Activated T-helper 1 cell treated with anti-CD3 and anti-CD28 coated beads, Interleukin-12 subunit alpha, Interleukin-12 subunit beta, Interleukin-2, Interleukin-4 antibody, amounts not matched to agents 30 ng/mL and 10 ng/mL and 1 ng/mL, durations not matched to agents 14 hours and 24 hours and 36 hours (primary cell): ENCODE results near the gene TFIP11. TPM values are rescaled to one million over a fixed set of nuclear protein-coding genes. Genes with fewer than 3 reads are reported as not detected.

Source experiments
- DNase-seq: peaks from one replicate; pipeline ENCODE4 v3.0.0; 2021; ENCODE audit warnings: low spot score
- H3K27ac Mint-ChIP-seq: one replicate; pipeline ENCODE4 v1.8.0; 2021; ENCODE audit warnings: mild to moderate bottlenecking, mixed read lengths
- H3K27me3 Mint-ChIP-seq: one replicate; pipeline ENCODE4 v1.8.0; 2022; ENCODE audit warnings: mild to moderate bottlenecking, moderate library complexity, mixed read lengths; ENCODE audit not compliant: insufficient read depth
- H3K36me3 Mint-ChIP-seq: one replicate; pipeline ENCODE4 v1.8.0; 2021; ENCODE audit warnings: low read depth, mixed read lengths
- H3K4me1 Mint-ChIP-seq: one replicate; pipeline ENCODE4 v1.8.0; 2021; ENCODE audit warnings: low read depth, mixed read lengths
- H3K4me3 Mint-ChIP-seq: one replicate; pipeline ENCODE4 v1.8.0; 2021; ENCODE audit warnings: mild to moderate bottlenecking, moderate library complexity, mixed read lengths
- H3K9me3 Mint-ChIP-seq: one replicate; pipeline ENCODE4 v1.8.0; 2021; ENCODE audit warnings: mixed read lengths
- intact Hi-C: fragments of 100-400 bp; cut with micrococcal nuclease; formaldehyde crosslinking; loops from one replicate; pipeline ENCODE4 v1.15.1; 2024
- total RNA-seq: library from RNA; stranded (reverse); gene quantifications from 2 replicates; pipeline ENCODE4 v1.2.3, GENCODE V29; 2022

The TFIP11 gene
- total RNA-seq, 1 donor from 2014 or later = 58.1 TPM

GRCh38 chr22:26548984-26549383 lies 36.7 kb upstream of the TFIP11 start:
- Mint-ChIP-seq H3K9me3 (no peaks in the 10 kb centered on the region), H3K27ac (no peak overlapping the region), H3K4me3 (no peak overlapping the region), H3K4me1 (peaks cover 53% of the 10 kb centered on the region), H3K27me3 (no peaks in the 10 kb centered on the region), H3K36me3 (peaks cover 28% of the 10 kb centered on the region)
- intact Hi-C loops = loop anchor here (5.0 kb wide), 1 partner anchor 38 kb away; no protein-coding TSS in a partner anchor
- no peak for DNase-seq

- Mint-ChIP-seq H3K27ac (no peak overlapping the region), H3K4me1 (peaks cover 53% of the 10 kb centered on the region), H3K4me3 (no peak overlapping the region), H3K9me3 (no peaks in the 10 kb centered on the region), H3K36me3 (peaks cover 25% of the 10 kb centered on the region), H3K27me3 (no peaks in the 10 kb centered on the region)
- no peak for DNase-seq
- intact Hi-C loops = loop anchor here (5.0 kb wide), 1 partner anchor 39 kb away; no protein-coding TSS in a partner anchor
Measured at GRCh38 chr22:26548303-26548702, 36.0 kb upstream of the TFIP11 start.

GRCh38 chr22:26547837-26548236 lies 35.6 kb upstream of the TFIP11 start:
- no peak overlapping the region for H3K4me3 Mint-ChIP-seq
- H3K36me3 Mint-ChIP-seq = peaks cover 25% of the 10 kb centered on the region

DNA sequence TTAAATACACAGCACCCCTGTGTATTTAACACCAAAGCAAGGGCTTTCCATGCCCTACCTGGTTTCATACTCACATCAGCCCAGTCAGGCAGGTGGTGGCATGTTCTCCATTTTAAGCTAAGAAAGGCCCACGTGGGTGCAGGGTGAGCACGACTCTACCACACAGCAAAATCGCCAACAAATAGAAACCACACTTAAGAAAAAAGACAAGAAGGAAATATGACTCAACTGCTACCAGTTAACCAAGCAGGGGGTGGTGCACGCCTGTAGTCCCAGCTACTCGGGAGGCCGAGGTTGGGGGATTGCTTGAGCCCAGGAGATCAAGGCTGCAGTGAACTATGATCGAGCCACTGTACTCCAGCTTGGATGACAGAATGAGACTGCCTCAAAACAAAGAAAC lies 35.2 kb upstream of the TFIP11 start:
- H3K4me3 Mint-ChIP-seq = no peak overlapping the region
- peak overlapping the region; percentile 72 for H3K27ac Mint-ChIP-seq
- H3K36me3 Mint-ChIP-seq = peaks cover 27% of the 10 kb centered on the region
- H3K4me1 Mint-ChIP-seq = peaks cover 56% of the 10 kb centered on the region
- H3K9me3 Mint-ChIP-seq = no peaks in the 10 kb centered on the region
- DNase-seq = peak; percentile 14
- intact Hi-C loops = loop anchor here (1.0 to 5.0 kb wide), 2 partner anchors 35 to 40 kb away; partner anchors contain the start of gene TFIP11
- no peaks in the 10 kb centered on the region for H3K27me3 Mint-ChIP-seq

More at GRCh38 chr22:26547837-26548236, 35.6 kb upstream of the TFIP11 start:
- Mint-ChIP-seq H3K27me3 (no peaks in the 10 kb centered on the region), H3K27ac (peak overlapping the region; percentile 72), H3K4me1 (peaks cover 52% of the 10 kb centered on the region), H3K9me3 (no peaks in the 10 kb centered on the region)
- no peak for DNase-seq
- intact Hi-C loops = loop anchor here (1.0 to 5.0 kb wide), 2 partner anchors 36 to 39 kb away; partner anchors contain the start of gene TFIP11

DNA sequence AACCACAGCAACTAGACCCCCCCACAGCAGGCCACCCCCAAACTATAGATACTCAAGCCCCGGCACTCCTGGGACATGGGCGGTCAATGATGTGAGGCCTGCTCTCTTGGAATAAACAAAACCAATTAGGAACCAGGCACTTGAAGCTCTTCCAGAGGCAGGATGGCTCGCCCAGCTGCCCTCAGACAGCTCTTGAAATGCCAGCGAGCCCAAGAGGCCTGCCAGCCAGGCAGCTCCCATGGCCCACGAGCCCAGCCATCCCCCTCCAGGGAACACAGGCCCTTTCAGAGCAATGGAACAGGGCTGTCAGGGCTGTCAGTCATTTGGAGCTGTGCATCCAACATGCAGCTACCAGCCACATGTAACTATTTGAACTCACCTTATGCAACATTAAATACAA lies 34.0 kb upstream of the TFIP11 start:
- no peak for DNase-seq
- Mint-ChIP-seq H3K4me1 (peaks cover 58% of the 10 kb centered on the region), H3K27me3 (no peaks in the 10 kb centered on the region), H3K36me3 (peaks cover 29% of the 10 kb centered on the region), H3K4me3 (no peak overlapping the region), H3K9me3 (no peaks in the 10 kb centered on the region), H3K27ac (peak overlapping the region; percentile 57)
- intact Hi-C loops = loop anchor here (5.0 kb wide), 1 partner anchor 41 kb away; no protein-coding TSS in a partner anchor

DNA sequence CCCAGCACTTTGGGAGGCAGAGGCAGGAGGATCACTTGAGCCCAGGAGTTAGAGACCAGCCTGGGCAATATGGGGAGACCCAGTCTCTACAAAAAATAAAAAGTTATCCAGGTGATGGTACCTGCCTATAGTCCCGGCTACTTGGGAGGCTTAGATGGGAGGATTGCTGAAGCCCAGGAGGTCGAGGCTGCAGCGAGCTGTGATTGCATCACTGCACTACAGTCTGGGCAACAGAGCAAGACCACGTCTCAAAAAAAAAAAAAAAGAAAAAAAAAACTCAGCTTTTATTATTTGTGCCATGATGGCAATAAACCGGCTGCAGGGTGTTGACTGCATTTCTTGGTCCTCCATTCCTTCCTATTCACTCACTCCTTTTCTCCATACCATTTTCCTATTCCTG lies 33.6 kb upstream of the TFIP11 start:
- Mint-ChIP-seq H3K36me3 (peaks cover 29% of the 10 kb centered on the region), H3K27ac (no peak overlapping the region), H3K9me3 (no peaks in the 10 kb centered on the region), H3K4me3 (no peak overlapping the region), H3K4me1 (peaks cover 58% of the 10 kb centered on the region), H3K27me3 (no peaks in the 10 kb centered on the region)
- no peak for DNase-seq
- intact Hi-C loops = loop anchor here (5.0 kb wide), 1 partner anchor 41 kb away; no protein-coding TSS in a partner anchor

- DNase-seq = no peak
- H3K27ac Mint-ChIP-seq = no peak overlapping the region
- no peaks in the 10 kb centered on the region for H3K9me3 Mint-ChIP-seq
- H3K4me1 Mint-ChIP-seq = peaks cover 57% of the 10 kb centered on the region
- no peaks in the 10 kb centered on the region for H3K27me3 Mint-ChIP-seq
- H3K36me3 Mint-ChIP-seq = peaks cover 31% of the 10 kb centered on the region
- H3K4me3 Mint-ChIP-seq = no peak overlapping the region
- intact Hi-C loops = loop anchor here (5.0 kb wide), 1 partner anchor 42 kb away; no protein-coding TSS in a partner anchor
Measured at GRCh38 chr22:26545385-26545784, 33.1 kb upstream of the TFIP11 start.

DNA sequence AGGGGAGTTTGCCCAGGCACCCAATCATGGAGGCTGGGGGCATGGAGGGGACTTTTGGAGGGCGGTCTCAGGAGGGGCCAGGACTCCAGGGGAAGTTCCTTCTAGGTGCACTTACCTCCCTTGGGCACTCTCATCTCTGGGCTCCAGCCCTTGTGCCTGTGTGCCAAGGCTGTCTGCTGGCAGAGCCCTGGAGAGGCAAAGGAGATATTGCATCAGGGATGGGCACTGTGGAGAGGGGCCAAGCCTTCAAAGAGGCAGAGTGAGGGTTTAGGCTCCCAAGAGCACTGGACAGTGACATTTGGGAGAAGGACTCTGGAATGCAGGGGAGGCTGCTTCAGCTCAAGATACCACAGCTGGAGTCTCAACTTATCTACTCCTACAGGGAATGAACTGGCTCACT lies 32.2 kb upstream of the TFIP11 start:
- peak overlapping the region; percentile 20 for H3K27ac Mint-ChIP-seq
- intact Hi-C loops = no loop called here
- H3K4me3 Mint-ChIP-seq = no peak overlapping the region
- peaks cover 52% of the 10 kb centered on the region for H3K4me1 Mint-ChIP-seq
- no peaks in the 10 kb centered on the region for H3K9me3 Mint-ChIP-seq
- DNase-seq = no peak
- H3K36me3 Mint-ChIP-seq = peaks cover 30% of the 10 kb centered on the region
- no peaks in the 10 kb centered on the region for H3K27me3 Mint-ChIP-seq

DNA sequence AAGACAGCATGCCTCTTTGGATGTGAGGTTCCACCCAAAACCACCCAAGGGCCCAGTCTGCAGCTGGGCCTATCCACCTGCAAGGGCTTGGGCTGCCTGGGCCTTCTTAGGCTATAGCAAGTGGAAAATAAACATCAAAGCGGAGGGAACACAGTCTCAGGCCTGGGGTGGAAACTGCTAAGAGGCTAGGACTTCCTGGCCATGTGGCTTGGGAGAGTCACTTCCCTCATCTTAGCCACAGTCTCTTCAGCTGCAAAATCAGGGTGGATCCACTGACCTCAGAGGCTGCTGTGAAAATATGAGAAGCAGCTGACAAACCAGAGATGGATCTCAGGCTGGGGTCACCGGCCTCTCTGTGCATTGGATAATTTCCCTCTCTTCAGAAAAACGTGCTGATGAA lies 30.6 kb upstream of the TFIP11 start:
- Mint-ChIP-seq H3K27ac (peak overlapping the region; percentile 87), H3K36me3 (peaks cover 42% of the 10 kb centered on the region), H3K4me1 (peaks cover 48% of the 10 kb centered on the region), H3K27me3 (no peaks in the 10 kb centered on the region), H3K9me3 (no peaks in the 10 kb centered on the region), H3K4me3 (peak overlapping the region; percentile 15)
- DNase-seq = peak; percentile 16
- intact Hi-C loops = no loop called here

GRCh38 chr22:26541167-26541819 lies 29.0 kb upstream of the TFIP11 start:
- peaks cover 40% of the 10 kb centered on the region for H3K4me1 Mint-ChIP-seq
- no peaks in the 10 kb centered on the region for H3K27me3 Mint-ChIP-seq
- H3K9me3 Mint-ChIP-seq = no peaks in the 10 kb centered on the region
- no peak overlapping the region for H3K4me3 Mint-ChIP-seq
- intact Hi-C loops = no loop called here
- H3K27ac Mint-ChIP-seq = no peak overlapping the region
- peaks cover 35% of the 10 kb centered on the region for H3K36me3 Mint-ChIP-seq
- no peak for DNase-seq

- Mint-ChIP-seq H3K27ac (peak overlapping the region; percentile 40), H3K4me3 (no peak overlapping the region), H3K4me1 (peaks cover 46% of the 10 kb centered on the region), H3K36me3 (peaks cover 35% of the 10 kb centered on the region), H3K9me3 (no peaks in the 10 kb centered on the region), H3K27me3 (no peaks in the 10 kb centered on the region)
- DNase-seq = no peak
- intact Hi-C loops = no loop called here
Measured at GRCh38 chr22:26540119-26540518, 27.8 kb upstream of the TFIP11 start.

DNA sequence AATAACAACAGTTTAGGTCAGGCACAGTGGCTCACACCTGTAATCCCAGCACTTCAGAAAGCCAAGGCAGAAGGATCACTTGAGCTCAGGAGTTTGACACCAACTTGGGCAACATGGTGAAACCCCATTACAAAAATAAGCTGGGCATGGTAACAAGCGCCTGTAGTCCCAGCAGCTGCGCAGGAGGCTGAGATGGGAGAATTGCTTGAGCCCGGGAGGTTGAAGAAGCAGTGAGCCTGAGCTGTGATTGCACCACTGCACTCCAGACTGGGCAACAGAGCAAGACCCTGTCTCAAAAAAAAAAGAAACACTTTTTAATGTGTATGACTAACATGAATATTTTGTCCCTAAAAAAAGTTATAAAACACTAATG lies 24.5 kb upstream of the TFIP11 start:
- Mint-ChIP-seq H3K9me3 (no peaks in the 10 kb centered on the region), H3K4me3 (no peak overlapping the region), H3K27ac (peak overlapping the region; percentile 7), H3K27me3 (no peaks in the 10 kb centered on the region), H3K36me3 (peaks cover 33% of the 10 kb centered on the region), H3K4me1 (peaks cover 38% of the 10 kb centered on the region)
- DNase-seq = no peak
- intact Hi-C loops = no loop called here

DNA sequence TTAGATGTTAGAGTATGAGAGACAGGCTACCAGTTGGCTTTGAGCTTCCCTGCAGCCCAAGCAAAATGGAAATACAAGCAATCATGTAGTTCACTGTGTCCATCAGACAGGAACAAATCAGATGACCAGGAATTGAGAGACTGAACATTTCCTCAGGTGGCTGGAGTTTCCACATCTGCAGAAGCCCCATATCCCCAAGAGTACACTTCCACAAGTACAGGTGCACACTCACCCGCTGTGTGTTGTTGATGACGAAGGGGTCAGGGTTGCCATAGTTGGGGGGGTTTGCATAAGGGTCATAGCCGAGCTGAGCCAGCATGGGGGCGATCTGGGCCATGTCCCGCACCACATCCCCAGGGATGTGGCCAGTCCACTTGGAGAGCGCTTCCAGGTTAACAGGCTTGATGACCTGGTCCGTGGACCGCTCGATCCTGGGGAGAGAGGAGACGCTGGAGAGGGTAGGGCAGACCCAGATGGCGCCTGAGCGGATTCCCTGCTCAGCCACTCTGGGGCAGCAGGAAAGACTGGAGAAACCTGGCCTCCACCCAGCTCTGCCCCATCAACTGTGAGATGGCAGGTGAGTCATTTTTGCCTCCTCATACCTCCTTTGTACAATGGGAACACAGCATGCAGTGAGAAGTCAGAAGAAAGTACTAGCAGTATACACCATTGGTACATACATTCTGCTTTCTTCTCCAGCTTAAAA lies 23.9 kb upstream of the TFIP11 start:
- no peaks in the 10 kb centered on the region for H3K27me3 Mint-ChIP-seq
- no peak for DNase-seq
- H3K36me3 Mint-ChIP-seq = peaks cover 34% of the 10 kb centered on the region
- peaks cover 39% of the 10 kb centered on the region for H3K4me1 Mint-ChIP-seq
- no peak overlapping the region for H3K4me3 Mint-ChIP-seq
- intact Hi-C loops = no loop called here
- no peak overlapping the region for H3K27ac Mint-ChIP-seq
- no peaks in the 10 kb centered on the region for H3K9me3 Mint-ChIP-seq
